ENCODE results near the gene NRL.

DNA sequence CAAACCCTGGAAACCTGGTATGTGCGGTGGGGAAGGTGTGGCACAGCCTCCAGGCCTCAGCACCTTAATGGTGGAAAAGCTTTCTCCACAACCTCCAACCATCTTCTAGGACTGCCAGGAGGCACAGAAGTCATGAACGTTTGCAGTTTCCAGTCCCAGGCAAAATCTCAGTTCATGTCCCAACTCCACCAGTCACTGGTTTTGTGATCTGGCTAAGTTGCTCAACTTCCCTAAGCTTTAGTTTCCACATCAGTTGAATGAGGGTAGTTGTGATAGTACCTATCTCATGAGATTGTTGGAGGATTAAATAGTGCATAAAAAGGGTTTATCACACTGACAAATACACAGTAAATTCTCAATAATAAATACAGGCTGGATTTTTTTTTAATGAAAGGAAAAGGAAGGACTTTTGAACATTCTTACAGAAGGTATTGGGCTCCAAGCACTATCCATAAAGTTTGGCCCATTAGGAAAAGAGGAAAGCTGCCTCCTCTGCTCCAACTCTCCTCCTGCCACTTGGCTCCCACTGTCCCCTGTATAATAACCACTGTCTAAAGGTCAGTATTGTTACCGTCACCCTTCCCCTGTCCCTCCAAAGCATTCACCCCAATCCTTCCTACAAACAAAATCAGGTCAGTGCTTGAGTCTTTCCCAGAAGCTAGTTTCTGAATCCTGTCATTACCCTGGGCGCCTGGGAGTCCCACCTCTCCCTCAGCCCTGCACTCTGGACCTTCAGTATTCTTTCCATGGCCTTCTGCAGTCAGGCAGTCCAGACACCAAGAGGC is 14.4 kb downstream of the NRL start:
- TF ChIP-seq, protein P1, sequence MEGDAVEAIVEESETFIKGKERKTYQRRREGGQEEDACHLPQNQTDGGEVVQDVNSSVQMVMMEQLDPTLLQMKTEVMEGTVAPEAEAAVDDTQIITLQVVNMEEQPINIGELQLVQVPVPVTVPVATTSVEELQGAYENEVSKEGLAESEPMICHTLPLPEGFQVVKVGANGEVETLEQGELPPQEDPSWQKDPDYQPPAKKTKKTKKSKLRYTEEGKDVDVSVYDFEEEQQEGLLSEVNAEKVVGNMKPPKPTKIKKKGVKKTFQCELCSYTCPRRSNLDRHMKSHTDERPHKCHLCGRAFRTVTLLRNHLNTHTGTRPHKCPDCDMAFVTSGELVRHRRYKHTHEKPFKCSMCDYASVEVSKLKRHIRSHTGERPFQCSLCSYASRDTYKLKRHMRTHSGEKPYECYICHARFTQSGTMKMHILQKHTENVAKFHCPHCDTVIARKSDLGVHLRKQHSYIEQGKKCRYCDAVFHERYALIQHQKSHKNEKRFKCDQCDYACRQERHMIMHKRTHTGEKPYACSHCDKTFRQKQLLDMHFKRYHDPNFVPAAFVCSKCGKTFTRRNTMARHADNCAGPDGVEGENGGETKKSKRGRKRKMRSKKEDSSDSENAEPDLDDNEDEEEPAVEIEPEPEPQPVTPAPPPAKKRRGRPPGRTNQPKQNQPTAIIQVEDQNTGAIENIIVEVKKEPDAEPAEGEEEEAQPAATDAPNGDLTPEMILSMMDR (IDR thresholded peaks at IDR 0.05): no peak
- no peak for TF ChIP-seq POLR2A (IDR thresholded peaks at IDR 0.05)
